H1 (cell line): ENCODE results near the gene CPNE8. TPM values are rescaled to one million over a fixed set of nuclear protein-coding genes. Genes with fewer than 3 reads are reported as not detected.

Experiments used
- CTCF ChIA-PET: fragments of 300-600 bp; sonication (Branson Sonifier 250); formaldehyde crosslinking; loops from one replicate; lab custom pipeline; 2021; ENCODE audit not compliant: partially characterized antibody; lab: Charles Lee
- POLR2A ChIA-PET: fragments of 300-600 bp; sonication (Branson Sonifier 250); formaldehyde crosslinking; loops from one replicate; lab custom pipeline; 2021; ENCODE audit warnings: inconsistent platforms; ENCODE audit not compliant: partially characterized antibody; lab: Charles Lee
- DNase-seq, 2 experiments: peaks; one replicate each; pipeline versions ENCODE4 v3.0.0 to v3.0.0-alpha.2; 2010 to 2022; ENCODE audit warnings: low spot score in 2 of 2, low read depth in 1 of 2, mixed read lengths in 1 of 2
- FAIRE-seq: peaks from 2 replicates; lab custom pipeline; 2011; peaks lifted over from hg19 to GRCh38; lab: Jason Lieb, UNC
- H2AFZ ChIP-seq: 2 replicates; pipeline ENCODE4 v1.8.1; 2012; ENCODE audit warnings: low read length, inconsistent platforms
- H2AK5ac ChIP-seq: 2 replicates; pipeline ENCODE4 v1.6.1; 2013; ENCODE audit warnings: low read depth, low read length
- H2BK120ac ChIP-seq: replicated peaks from 2 replicates; pipeline ENCODE3; 2013; ENCODE audit warnings: low read depth, low read length, inconsistent platforms
- H2BK12ac ChIP-seq: 2 replicates; pipeline ENCODE4 v1.6.1; 2013; ENCODE audit warnings: low read depth, low read length
- H2BK15ac ChIP-seq: 2 replicates; pipeline ENCODE4 v1.6.1; 2013; ENCODE audit warnings: low read length
- H2BK20ac ChIP-seq: 2 replicates; pipeline ENCODE4 v1.6.1; 2013; ENCODE audit warnings: low read length
- H2BK5ac ChIP-seq: 2 replicates; pipeline ENCODE4 v1.6.1; 2013; ENCODE audit warnings: low read depth, low read length
- H3K14ac ChIP-seq: 2 replicates; pipeline ENCODE4 v1.6.1; 2013; ENCODE audit warnings: inconsistent platforms; ENCODE audit not compliant: insufficient read length
- H3K18ac ChIP-seq: 2 replicates; pipeline ENCODE4 v1.6.1; 2013; ENCODE audit warnings: low read length; ENCODE audit errors: extremely low read depth
- H3K23ac ChIP-seq: 2 replicates; pipeline ENCODE4 v1.6.1; 2013; ENCODE audit warnings: inconsistent platforms; ENCODE audit not compliant: insufficient read length
- H3K23me2 ChIP-seq: 2 replicates; pipeline ENCODE4 v1.6.1; 2013; ENCODE audit warnings: low read depth, low read length
- H3K27ac ChIP-seq: 2 replicates; pipeline ENCODE4 v1.6.1; 2011; ENCODE audit warnings: low read depth, low read length, inconsistent platforms
- H3K27me3 ChIP-seq, 4 experiments: replicated peaks in 1 of 4; 1 replicate in 1 of 4; 2 replicates in 3 of 4; pipeline versions ENCODE4 v1.6.1 to v1.8.1; 2011 to 2013; ENCODE audit warnings: low read length in 3 of 4, mild to moderate bottlenecking in 3 of 4, inconsistent platforms in 2 of 4, mixed read lengths in 2 of 4, moderate library complexity in 1 of 4; ENCODE audit not compliant: control insufficient read depth in 3 of 4, insufficient read depth in 3 of 4; ENCODE audit errors: extremely low read depth in 1 of 4
- H3K36me3 ChIP-seq, 4 experiments: 2 replicates each; pipeline versions ENCODE4 v1.6.1 to v1.8.1; 2011 to 2013; ENCODE audit warnings: mild to moderate bottlenecking in 4 of 4, low read length in 3 of 4, moderate library complexity in 2 of 4, control low read depth in 1 of 4, inconsistent platforms in 1 of 4; ENCODE audit not compliant: insufficient read depth in 4 of 4, control insufficient read depth in 2 of 4
- H3K4ac ChIP-seq: replicated peaks from 2 replicates; pipeline ENCODE3; 2013; ENCODE audit warnings: low read length, low read depth, mixed read lengths, inconsistent platforms; ENCODE audit not compliant: insufficient read length
- H3K4me1 ChIP-seq, 4 experiments: replicated peaks in 1 of 4; 1 replicate in 1 of 4; 2 replicates in 3 of 4; pipeline versions ENCODE4 v1.6.1 to v1.8.1; 2011 to 2013; ENCODE audit warnings: low read length in 3 of 4, inconsistent platforms in 2 of 4, mixed read lengths in 1 of 4; ENCODE audit not compliant: insufficient read depth in 4 of 4, control insufficient read depth in 3 of 4
- H3K4me2 ChIP-seq, 2 experiments: 2 replicates each; pipeline versions ENCODE4 v1.6.1 to v1.8.1; 2011 to 2013; ENCODE audit warnings: low read depth in 2 of 2, low read length in 2 of 2, control low read depth in 1 of 2, inconsistent platforms in 1 of 2, mild to moderate bottlenecking in 1 of 2; ENCODE audit not compliant: insufficient read depth in 1 of 2
- H3K4me3 ChIP-seq, 4 experiments: fragments of 200-600, 300-600 bp in 1 of 4; sonication (generic), shearing (Covaris generic), sonication (Bioruptor Twin) in 1 of 4; 2 replicates each; pipeline versions ENCODE4 v1.5.1 to v1.8.1; 2011 to 2016; ENCODE audit warnings: low read length in 4 of 4, low read depth in 3 of 4, control low read depth in 2 of 4, inconsistent platforms in 2 of 4, mild to moderate bottlenecking in 2 of 4, mixed read lengths in 1 of 4, moderate library complexity in 1 of 4; ENCODE audit not compliant: insufficient read depth in 2 of 4; ENCODE audit errors: extremely low read depth in 1 of 4
- H3K56ac ChIP-seq: replicated peaks from 2 replicates; pipeline ENCODE3; 2013; ENCODE audit warnings: low read depth, mild to moderate bottlenecking, mixed read lengths, low read length, inconsistent platforms; ENCODE audit not compliant: insufficient read length
- H3K79me1 ChIP-seq: 2 replicates; pipeline ENCODE4 v1.6.1; 2013; ENCODE audit warnings: low read depth, low read length, control low read depth
- H3K79me2 ChIP-seq, 2 experiments: 2 replicates each; pipeline versions ENCODE4 v1.6.1 to v1.8.1; 2012 to 2013; ENCODE audit warnings: low read length in 2 of 2, mild to moderate bottlenecking in 2 of 2, inconsistent platforms in 1 of 2; ENCODE audit not compliant: insufficient read depth in 2 of 2, control insufficient read depth in 1 of 2
- H3K9ac ChIP-seq, 4 experiments: replicated peaks in 1 of 4; 1 replicate in 1 of 4; 2 replicates in 3 of 4; pipeline versions ENCODE4 v1.6.1 to v1.8.1; 2011 to 2013; ENCODE audit warnings: low read depth in 3 of 4, low read length in 3 of 4, control low read depth in 2 of 4, mild to moderate bottlenecking in 2 of 4, moderate library complexity in 2 of 4, inconsistent platforms in 1 of 4; ENCODE audit errors: extremely low read depth in 1 of 4
- H3K9me3 ChIP-seq, 2 experiments: 2 replicates each; pipeline versions ENCODE4 v1.6.1 to v1.8.1; 2012 to 2013; ENCODE audit warnings: mild to moderate bottlenecking in 2 of 2, moderate library complexity in 2 of 2, control low read depth in 1 of 2, inconsistent platforms in 1 of 2, low read depth in 1 of 2, low read length in 1 of 2, mixed read lengths in 1 of 2; ENCODE audit not compliant: insufficient read depth in 2 of 2
- H4K20me1 ChIP-seq, 2 experiments: replicated peaks in 1 of 2; 2 replicates each; pipeline versions ENCODE3 to v1.8.1; 2011 to 2013; ENCODE audit warnings: inconsistent platforms in 2 of 2, low read length in 2 of 2, mild to moderate bottlenecking in 1 of 2; ENCODE audit not compliant: insufficient read depth in 2 of 2, control insufficient read depth in 1 of 2
- H4K5ac ChIP-seq: 2 replicates; pipeline ENCODE4 v1.6.1; 2013; ENCODE audit warnings: low read length, low read depth, mixed read lengths, inconsistent platforms; ENCODE audit not compliant: insufficient read length
- H4K8ac ChIP-seq: 2 replicates; pipeline ENCODE4 v1.8.0; 2013; ENCODE audit warnings: mild to moderate bottlenecking, moderate library complexity, low read length, inconsistent platforms; ENCODE audit not compliant: insufficient read depth; ENCODE audit errors: extremely low read depth
- H4K91ac ChIP-seq: replicated peaks from 2 replicates; pipeline ENCODE3; 2013; ENCODE audit warnings: low read length, mixed read lengths, inconsistent platforms; ENCODE audit not compliant: insufficient read length
- FOSL1 ChIP-seq: IDR thresholded peaks from 2 replicates; pipeline ENCODE4 v1.6.1; 2011; ENCODE audit warnings: mild to moderate bottlenecking, low read depth, low read length, moderate library complexity; ENCODE audit not compliant: insufficient read depth
- GTF2F1 ChIP-seq: IDR thresholded peaks from 2 replicates; pipeline ENCODE4 v1.6.1; 2012; ENCODE audit warnings: low read depth, low read length, improper control_type of control experiment, borderline replicate concordance
- JUN ChIP-seq: IDR thresholded peaks from 2 replicates; pipeline ENCODE4 v1.6.1; 2011; ENCODE audit warnings: low read depth, mild to moderate bottlenecking, improper control_type of control experiment, low read length
- KDM4A ChIP-seq: IDR thresholded peaks from one replicate; pipeline ENCODE4 v1.7.1; 2012; ENCODE audit warnings: low read depth, mild to moderate bottlenecking, moderate library complexity, low read length, inconsistent platforms; ENCODE audit not compliant: severe bottlenecking
- KDM5A ChIP-seq: fragments of 200-600 bp; IDR thresholded peaks from 2 replicates; pipeline ENCODE4 v1.7.1; 2012; ENCODE audit warnings: mild to moderate bottlenecking, low read length, inconsistent platforms, mixed read lengths
- MAFK ChIP-seq: IDR thresholded peaks from 2 replicates; pipeline ENCODE4 v1.6.1; 2012; ENCODE audit warnings: low read depth, mild to moderate bottlenecking, improper control_type of control experiment, low read length
- PHF8 ChIP-seq: fragments of 200-600 bp; sonication (generic); conservative IDR thresholded peaks from 2 replicates; pipeline ENCODE4 v1.7.1; 2012; ENCODE audit warnings: low read depth, mild to moderate bottlenecking, inconsistent platforms, low read length, moderate library complexity
- RNF2 ChIP-seq: fragments of 200-900, 300-1000 bp; sonication (generic); IDR thresholded peaks from 2 replicates; pipeline ENCODE4 v1.7.1; 2016; ENCODE audit warnings: borderline replicate concordance, low read depth, mild to moderate bottlenecking, antibody characterized with exemption, low read length; ENCODE audit not compliant: poor library complexity, severe bottlenecking; ENCODE audit errors: missing control alignments
- RXRA ChIP-seq: IDR thresholded peaks from 2 replicates; pipeline ENCODE4 v1.6.1; 2011; ENCODE audit warnings: low read depth, mild to moderate bottlenecking, low read length, moderate library complexity; ENCODE audit not compliant: insufficient read depth
- SAP30 ChIP-seq: fragments of 300-600 bp; sonication (generic); IDR thresholded peaks from 2 replicates; pipeline ENCODE4 v1.7.1; 2012; ENCODE audit warnings: low read length, moderate library complexity, mild to moderate bottlenecking, inconsistent platforms; ENCODE audit not compliant: insufficient read depth, insufficient replicate concordance
- SP4 ChIP-seq: IDR thresholded peaks from 2 replicates; pipeline ENCODE4 v1.6.1; 2012; ENCODE audit warnings: low read length, inconsistent platforms
- TEAD4 ChIP-seq: IDR thresholded peaks from 2 replicates; pipeline ENCODE4 v1.6.1; 2012; ENCODE audit warnings: low read depth, low read length, inconsistent platforms, mixed read lengths
- USF2 ChIP-seq: IDR thresholded peaks from 2 replicates; pipeline ENCODE4 v1.6.1; 2011; ENCODE audit warnings: low read length, improper control_type of control experiment
- YY1 ChIP-seq: IDR thresholded peaks from 2 replicates; pipeline ENCODE4 v1.6.1; 2011; ENCODE audit warnings: low read depth, mild to moderate bottlenecking, low read length
- polyA plus RNA-seq, 7 experiments: library from polyadenylated mRNA; depleted of rRNA in 3 of 7; stranded (reverse) in 5 of 7; unstranded in 2 of 7; fragments of >200 nt in 5 of 7; fragments of 200-250 nt in 2 of 7; gene quantifications; 1 replicate in 5 of 7; 2 replicates in 1 of 7; 4 replicates in 1 of 7; pipeline versions ENCODE4 v1.2.1 to v1.2.3, GENCODE V29; 2011 to 2013; ENCODE audit warnings: missing spikeins in 2 of 7, mixed read lengths in 2 of 7
- total RNA-seq: library from RNA; stranded (reverse); fragmentation: NEBNext Ultra II Directional; extraction: Animal tissue kit (Norgen Biotek cat#: 25700); gene quantifications from 2 replicates; pipeline ENCODE4 v1.2.1, GENCODE V29; 2021

Gene CPNE8
- total and polyA plus RNA-seq, 2 of the 8 experiments (the other 6 are each of a cell fraction or from before 2014, with no cell fraction given): 2.5 to 6.8 TPM

- Histone ChIP-seq H2AK5ac (no peak overlapping the region), H3K27me3 (no peaks in the 10 kb centered on the region), H3K9ac (peak overlapping the region in 1 of 4 experiments; percentile 8; a peak in 1 of 7 replicates), H2BK12ac (no peak overlapping the region), H3K14ac (no peak overlapping the region), H2BK120ac (no peak overlapping the region), H3K79me2 (no peaks in the 10 kb centered on the region), H3K4ac (no peak overlapping the region), H3K56ac (no peak overlapping the region), H3K4me1 (no peaks in the 10 kb centered on the region), H2BK5ac (no peak overlapping the region), H3K18ac (no peak overlapping the region), H4K5ac (no peak overlapping the region), H4K91ac (no peak overlapping the region), H3K36me3 (no peaks in the 10 kb centered on the region), H2BK15ac (no peak overlapping the region), H2AFZ (no peak overlapping the region), H3K4me2 (no peak overlapping the region), H3K9me3 (no peaks in the 10 kb centered on the region), H4K8ac (no peak overlapping the region), H3K4me3 (no peak overlapping the region), H4K20me1 (no peaks in the 10 kb centered on the region), H3K79me1 (no peaks in the 10 kb centered on the region), H3K23ac (no peak overlapping the region), H3K27ac (no peak overlapping the region), H2BK20ac (no peak overlapping the region), H3K23me2 (no peaks in the 10 kb centered on the region)
- FAIRE-seq (no peak), DNase-seq (no peak)
- ChIA-PET POLR2A (no interaction called here), CTCF (interaction anchor here (0.7 kb wide), 1 partner anchor 12 kb away, joined by 3 read pairs; no protein-coding TSS in a partner anchor)
- TF ChIP-seq KDM5A: no peak
- TF ChIP-seq RNF2: no peak
- TF ChIP-seq RXRA: no peak
- TF ChIP-seq JUN: no peak
- no peak for TF ChIP-seq MAFK
- TF ChIP-seq GTF2F1: no peak
- TF ChIP-seq YY1: no peak
- no peak for TF ChIP-seq SAP30
- no peak for TF ChIP-seq SP4
- no peak for TF ChIP-seq KDM4A
- TF ChIP-seq USF2: no peak
- no peak for TF ChIP-seq FOSL1
- TF ChIP-seq TEAD4: no peak
- no peak for TF ChIP-seq PHF8
Measured at GRCh38 chr12:38732761-38733160, 172.6 kb downstream of the CPNE8 start.
